ENCODE data around the gene CNTNAP5. TPM values are rescaled to one million over a fixed set of nuclear protein-coding genes. Genes with fewer than 3 reads are reported as not detected.

CNTNAP5 gene
- total and polyA plus RNA-seq, 9 of the 15 experiments (the other 6 are each of a cell fraction or from before 2014, with no cell fraction given): not detected

- DNase-seq (ENCODE audit: extremely low read depth in 1 of 4, low spot score in 3 of 4) (no peak), ATAC-seq (no peak), FAIRE-seq (no peak)
- ChIA-PET POLR2A (no interaction called here), CTCF (ENCODE audit: low intra/inter-chr PET ratio) (no interaction called here)
- Histone ChIP-seq H3K4me2 (ENCODE audit: insufficient read depth, low read length) (no peak overlapping the region), H3K9me3 (replicated peaks; ENCODE audit: control insufficient read depth, insufficient read depth, low read depth, low read length) (no peaks in the 10 kb centered on the region), H3K79me2 (ENCODE audit: control insufficient read depth, insufficient read depth, low read length) (no peaks in the 10 kb centered on the region), H3K4me1 (replicated peaks in 1 of 2; ENCODE audit: control insufficient read depth in 2 of 2, insufficient read depth in 2 of 2, low read length in 2 of 2) (no peaks in the 10 kb centered on the region), H3K9ac (ENCODE audit: insufficient read depth in 1 of 2, low read depth in 2 of 2, low read length in 2 of 2) (no peak overlapping the region), H3K36me3 (ENCODE audit: control insufficient read depth, insufficient read depth, low read length) (no peaks in the 10 kb centered on the region), H3K27me3 (ENCODE audit: control insufficient read depth in 2 of 2, insufficient read depth in 2 of 2, low read length in 2 of 2) (no peaks in the 10 kb centered on the region), H3K9me1 (ENCODE audit: control insufficient read depth, insufficient read depth, low read length) (no peaks in the 10 kb centered on the region), H3K4me3 (no peak overlapping the region), H3K27ac (ENCODE audit: extremely low read depth, low read depth, low read length) (no peak overlapping the region), H2AFZ (ENCODE audit: low read depth, low read length) (no peak overlapping the region), H4K20me1 (replicated peaks; ENCODE audit: control insufficient read depth, insufficient read depth, low read length) (no peaks in the 10 kb centered on the region)
- TF ChIP-seq SREBF2 (CRISPR knock-in tag; IDR thresholded peaks at IDR 0.05) (no peak), FOXA1 (IDR thresholded peaks at IDR 0.05; ENCODE audit: borderline replicate concordance) (no peak), KAT8 (IDR thresholded peaks at IDR 0.05; ENCODE audit: low read depth) (no peak), ZNF282 (CRISPR knock-in tag; IDR thresholded peaks at IDR 0.05) (no peak), ZNF76 (CRISPR knock-in tag; IDR thresholded peaks at IDR 0.05; ENCODE audit: borderline replicate concordance) (no peak), POLR2AphosphoS2 (IDR thresholded peaks at IDR 0.05; ENCODE audit: low read length) (no peak), CHD1 (IDR thresholded peaks at IDR 0.05; ENCODE audit: low read length) (no peak), SRF (CRISPR knock-in tag; IDR thresholded peaks at IDR 0.05) (no peak), CBX5 (IDR thresholded peaks at IDR 0.05; ENCODE audit: borderline replicate concordance, low read depth) (no peak), EWSR1 (IDR thresholded peaks at IDR 0.05; ENCODE audit: borderline replicate concordance, low read depth, partially characterized antibody) (no peak)
- intact Hi-C loops (cut with micrococcal nuclease) (no loop called here), in situ Hi-C loops (cut with MboI) (no loop called here)
- WGBS (ENCODE audit: insufficient coverage, low coverage, missing lambda C conversion rate): 0% methylated on average over 2 of the region's 2 CpGs
- BruUV-seq (replicated peaks): no TSS peak
Measured at GRCh38 chr2:124713969-124714368, 688.9 kb downstream of the CNTNAP5 start.

All from K562 (cell line).